GM18511 (cell line): ENCODE data around the gene GLMN.
"Not testable (repeated sequence)": the region's sequence is repeated elsewhere in the genome, so short reads cannot be mapped to it uniquely, and the experiment has no call there.

ENCODE experiments used
- ATAC-seq: cut with Tn5 transposase; IDR thresholded peaks from one replicate; pipeline ENCODE4 v1.9.1; 2021; ENCODE audit warnings: mild to moderate bottlenecking, moderate library complexity; ENCODE audit not compliant: unreplicated experiment

GLMN gene

DNA sequence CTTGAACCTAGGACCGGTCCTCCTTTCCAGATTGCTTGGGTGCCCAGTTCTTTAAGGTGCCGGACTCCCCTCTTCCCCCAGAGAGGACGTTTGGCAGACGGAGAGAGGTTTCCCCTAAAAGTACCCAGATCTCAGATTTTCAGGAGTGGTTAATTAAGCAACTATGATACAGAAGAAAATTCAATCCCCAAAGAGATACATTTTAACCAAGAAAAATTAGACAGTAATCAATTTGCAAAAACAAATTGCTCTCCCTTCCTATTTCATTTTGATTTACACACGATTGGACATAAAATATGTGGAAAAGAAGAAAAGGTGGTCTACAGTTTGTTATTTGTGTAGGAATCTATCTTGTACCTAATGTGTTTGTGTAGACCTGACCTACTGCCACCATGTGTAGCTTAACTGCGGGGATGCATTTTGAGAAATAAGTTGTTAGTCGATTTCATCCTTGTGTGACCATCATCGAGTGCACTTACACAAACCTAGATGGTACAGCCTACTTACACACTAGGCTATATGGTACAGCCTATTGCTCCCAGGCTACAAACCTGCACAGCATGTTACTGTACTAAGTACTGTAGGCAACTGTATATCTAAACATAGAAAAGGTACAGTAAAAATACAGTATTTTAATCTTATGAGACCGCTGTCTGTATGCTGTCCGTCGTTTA is 827 bp upstream of the GLMN start:
- no peak for ATAC-seq

DNA sequence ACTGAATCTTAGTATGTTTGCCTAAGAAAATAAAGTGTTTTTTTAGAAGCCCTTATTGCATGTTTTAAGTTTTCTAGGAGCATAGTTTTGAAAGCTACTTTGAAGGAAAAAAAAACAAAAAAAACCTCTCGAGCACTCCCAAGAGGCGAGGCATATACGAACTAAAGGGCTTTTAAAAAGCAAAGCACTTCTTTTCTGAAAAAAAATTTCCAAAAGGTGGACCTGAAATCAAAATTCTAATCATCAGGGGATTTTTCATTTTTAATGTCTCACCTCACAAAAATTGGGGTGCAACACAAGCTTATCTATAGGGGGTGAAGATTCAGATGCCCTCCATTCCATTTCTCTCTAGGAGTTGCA is 594 bp downstream of the GLMN start:
- peak; percentile 1 for ATAC-seq

DNA sequence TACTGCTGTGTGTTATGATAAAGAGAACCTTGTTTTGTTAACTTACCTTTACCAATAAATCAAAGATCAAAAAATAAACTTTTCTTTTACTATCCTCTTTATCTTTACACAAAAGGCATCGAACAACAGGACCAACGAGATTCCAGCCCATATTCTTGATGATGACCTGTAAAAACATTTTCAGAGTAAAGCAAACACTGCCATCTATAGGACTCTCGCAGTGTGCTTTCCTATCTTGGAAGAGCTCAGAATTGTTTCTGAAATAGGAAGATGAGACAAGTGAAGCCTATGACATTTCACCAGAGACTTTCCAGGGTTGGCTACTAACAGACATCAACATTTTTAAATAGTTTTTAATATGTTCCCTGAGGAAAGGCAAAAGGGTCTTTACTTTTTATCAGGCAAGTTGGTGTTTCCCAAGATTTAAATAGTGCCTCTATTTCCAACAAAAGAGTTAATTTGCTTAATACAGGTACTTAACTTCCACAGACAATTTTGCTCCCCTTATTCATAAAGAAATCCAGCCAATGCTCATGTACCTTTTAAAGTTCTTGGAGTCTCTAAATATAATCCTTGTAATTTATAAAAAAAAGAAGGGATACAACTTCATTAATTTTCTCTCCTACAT is 7.3 kb downstream of the GLMN start:
- no peak for ATAC-seq

DNA sequence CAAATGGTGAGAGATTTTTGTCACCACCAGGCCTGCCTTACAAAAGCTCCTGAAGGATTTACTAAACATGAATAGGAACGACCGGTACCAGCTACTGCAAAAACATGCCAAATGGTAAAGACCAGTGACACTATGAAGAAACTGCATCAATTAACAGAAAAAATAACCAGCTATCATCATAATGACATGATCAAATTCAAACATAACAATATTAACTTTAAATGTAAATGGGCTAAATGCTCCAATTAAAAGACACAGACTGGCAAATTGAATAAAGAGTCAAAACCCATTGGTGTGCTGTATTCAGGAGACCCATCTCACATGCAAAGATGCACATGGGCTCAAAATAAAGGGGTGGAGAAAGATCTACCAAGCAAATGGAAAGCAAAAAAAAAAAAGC is 17.4 kb downstream of the GLMN start:
- ATAC-seq, result not testable (repeated sequence)

DNA sequence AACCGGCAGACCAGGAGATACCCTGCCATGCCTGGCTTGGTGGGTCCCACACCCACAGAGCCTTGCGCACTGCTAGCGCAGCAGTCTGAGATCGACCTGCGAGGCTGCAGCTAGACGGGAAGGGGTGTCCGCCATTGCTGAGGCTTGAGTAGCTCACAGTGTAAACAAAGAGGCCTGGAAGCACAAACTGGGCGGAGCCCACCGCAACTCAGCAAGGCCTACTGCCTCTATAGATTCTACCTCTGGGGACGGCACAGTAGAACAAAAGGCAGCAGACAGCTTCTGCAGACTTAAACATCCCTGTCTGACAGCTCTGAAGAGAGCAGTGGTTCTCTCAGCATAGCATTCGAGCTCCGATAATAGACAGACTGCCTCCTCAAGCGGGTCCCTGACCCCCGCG is 19.0 kb downstream of the GLMN start:
- ATAC-seq, result not testable (repeated sequence)

DNA sequence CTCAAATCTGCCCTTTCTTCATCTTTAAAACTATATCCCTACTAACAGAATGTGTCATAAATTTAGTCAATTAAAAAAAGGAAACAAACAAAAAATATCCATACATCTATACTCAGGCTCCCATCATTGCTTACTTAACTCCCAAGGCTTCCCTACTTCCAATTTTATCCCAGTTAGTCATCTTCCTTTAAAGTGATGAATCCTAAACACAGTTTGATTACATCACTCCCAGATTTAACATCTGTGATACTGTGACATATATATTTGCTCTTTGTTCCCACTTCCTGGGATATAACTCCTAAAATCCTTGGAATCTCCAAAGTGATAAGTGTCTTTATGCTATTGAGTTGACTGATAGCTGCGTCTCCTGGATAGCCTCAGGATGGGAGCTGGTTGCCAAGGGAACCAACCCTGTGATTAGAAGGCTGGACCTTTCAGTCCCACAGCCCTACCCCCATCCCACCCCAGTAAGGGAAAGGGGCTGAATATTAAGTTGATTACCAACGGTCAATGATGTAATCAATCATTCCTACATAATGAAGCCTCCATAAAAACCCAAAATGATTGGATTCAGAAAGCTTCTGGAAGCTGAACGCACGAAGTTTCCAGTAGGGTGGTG is 21.6 kb downstream of the GLMN start:
- ATAC-seq, result no peak

DNA sequence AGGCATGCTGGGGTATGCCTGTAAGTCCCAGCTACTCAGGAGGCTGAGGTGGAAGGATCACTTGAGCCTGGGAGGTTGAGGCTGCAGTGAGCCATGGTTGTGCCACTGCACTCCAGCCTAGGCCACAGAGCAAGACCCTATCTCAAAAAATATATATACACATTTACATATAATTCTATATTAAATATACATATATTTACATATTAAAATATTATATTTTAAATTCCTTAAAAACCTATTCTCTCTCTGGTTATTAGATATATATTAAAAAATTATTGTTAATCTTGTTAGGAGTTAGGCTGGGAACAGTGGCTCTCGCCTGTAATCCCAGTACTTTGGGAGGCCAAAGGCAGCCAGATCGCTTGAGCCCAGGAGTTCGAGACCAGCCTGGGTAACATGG is 22.7 kb downstream of the GLMN start:
- ATAC-seq, result no peak

DNA sequence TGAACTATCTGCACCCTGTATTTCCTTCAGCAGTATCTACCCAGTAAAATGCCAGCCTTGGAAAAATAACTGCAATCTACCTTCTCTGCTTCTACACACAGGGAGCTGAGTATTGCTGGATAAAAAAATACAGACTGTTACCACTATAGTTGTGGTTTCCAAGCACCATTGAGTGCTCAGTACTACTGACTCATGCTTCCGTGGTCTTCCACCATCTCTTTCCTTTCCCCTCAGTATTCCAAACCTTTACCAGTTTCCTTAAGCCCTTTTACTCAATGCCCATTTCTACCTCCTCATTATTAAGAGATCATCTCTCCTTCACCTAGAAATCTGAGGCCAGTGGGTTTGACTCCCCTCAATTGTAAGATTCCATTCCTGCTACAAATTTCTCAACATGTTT is 23.8 kb downstream of the GLMN start:
- no peak for ATAC-seq

DNA sequence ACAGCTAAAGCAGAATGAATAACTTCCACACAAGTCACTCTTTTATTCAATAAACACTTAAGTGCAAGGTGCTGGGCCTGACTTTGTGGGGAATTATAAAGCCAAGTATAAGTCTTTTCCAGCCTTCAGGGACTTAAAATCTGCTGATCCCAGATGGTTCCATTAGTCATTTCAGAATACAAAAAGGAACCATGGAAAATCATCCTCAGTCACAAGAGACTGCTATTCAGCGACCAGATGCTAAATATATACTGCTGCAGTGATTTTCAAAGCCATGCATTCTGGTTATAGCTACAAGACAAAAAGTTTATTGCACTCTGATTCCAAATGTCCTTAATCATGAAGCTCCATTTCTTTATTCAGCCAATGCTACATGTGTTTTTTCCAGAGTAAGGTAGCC is 25.7 kb downstream of the GLMN start:
- no peak for ATAC-seq

DNA sequence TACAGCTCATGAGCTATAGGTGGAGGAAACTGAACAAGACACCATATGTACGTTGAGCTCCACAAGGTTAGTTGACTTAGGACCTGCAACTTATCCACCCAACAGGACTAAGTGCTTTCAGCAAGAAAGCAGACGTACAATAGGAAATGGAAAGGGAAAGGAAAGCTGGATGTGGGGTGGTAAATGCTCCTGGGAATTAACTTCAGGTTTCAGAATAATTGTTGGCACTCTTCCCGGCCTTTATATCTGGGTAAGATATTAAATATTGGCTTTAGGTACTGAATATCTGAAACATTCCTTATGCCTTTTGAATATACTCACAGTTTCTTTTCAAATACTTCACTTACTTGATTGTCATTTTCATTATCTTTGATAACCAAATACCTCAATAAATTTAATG is 36.3 kb downstream of the GLMN start:
- ATAC-seq, result no peak

DNA sequence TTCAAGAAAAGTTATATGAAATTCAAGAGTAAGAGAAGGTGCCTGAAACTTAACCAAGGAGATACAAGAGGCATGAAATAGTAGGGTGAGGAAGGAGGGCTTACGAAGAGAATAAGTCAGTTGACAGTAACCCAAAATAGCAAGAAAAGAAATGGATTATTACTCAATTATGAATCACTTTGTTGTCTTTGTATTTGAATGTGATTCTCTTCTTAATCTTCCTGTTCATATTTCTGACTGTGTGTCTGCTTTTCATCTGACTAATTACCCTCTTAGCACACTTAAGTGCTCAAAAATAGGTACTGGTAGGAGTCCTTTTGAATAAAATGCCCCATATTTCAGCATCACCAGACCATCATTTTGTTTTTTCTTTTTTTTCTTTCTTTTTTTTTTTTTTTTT is 39.4 kb downstream of the GLMN start:
- no peak for ATAC-seq

DNA sequence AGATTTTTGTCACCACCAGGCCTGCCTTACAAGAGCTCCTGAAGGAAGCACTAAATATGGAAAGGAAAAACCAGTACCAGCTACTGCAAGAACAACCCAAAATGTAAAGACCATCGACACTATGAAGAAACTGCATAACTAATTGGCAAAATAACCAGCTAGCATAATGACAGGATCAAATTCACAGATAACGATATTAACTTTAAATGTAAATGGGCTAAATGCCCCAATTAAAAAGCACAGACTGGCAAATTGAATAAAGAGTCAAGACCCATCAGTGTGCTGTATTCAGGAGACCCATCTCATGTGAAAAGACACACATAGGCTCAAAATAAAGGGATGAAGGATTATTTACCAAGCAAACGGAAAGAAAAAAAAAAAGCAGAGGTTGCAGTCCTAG is 44.1 kb downstream of the GLMN start:
- not testable (repeated sequence) for ATAC-seq

DNA sequence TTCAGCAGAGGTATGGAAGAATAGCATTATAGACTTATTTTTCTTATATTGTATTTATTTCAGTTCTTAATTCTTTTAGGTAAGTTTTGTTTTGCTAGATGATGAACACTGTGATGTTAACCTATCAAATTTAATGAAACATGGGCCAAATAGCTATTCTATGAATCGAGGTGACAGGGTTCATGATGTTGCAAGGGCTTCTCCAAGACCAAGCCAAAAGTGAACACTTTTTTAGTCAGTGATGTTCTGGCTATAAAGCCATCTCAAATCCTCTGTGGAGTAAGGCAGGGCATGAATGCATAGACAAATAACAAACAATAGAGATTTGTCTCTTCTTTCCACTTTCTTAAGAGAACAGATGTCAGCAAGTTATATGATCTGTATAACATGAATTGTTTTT is 54.4 kb downstream of the GLMN start:
- no peak for ATAC-seq

DNA sequence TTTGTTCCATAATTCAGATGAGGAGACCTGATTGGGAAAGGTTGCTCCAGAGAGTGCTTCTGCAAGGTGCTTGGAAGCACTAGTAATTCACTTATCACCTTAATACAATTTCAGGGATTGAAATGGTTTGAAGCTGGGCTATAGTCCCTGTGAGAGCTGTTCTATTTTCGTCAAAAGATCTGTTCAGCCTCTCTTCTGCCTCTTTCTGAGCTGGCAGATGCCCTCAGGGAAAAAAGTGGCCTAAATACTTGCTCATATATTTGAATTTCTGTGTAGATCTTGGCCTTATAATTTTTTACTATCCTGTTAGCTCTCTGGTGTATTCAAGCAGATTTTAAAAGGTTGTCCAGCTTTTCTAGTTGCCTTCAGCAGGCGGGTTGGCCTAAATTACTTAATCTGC is 58.8 kb downstream of the GLMN start:
- ATAC-seq, result no peak

DNA sequence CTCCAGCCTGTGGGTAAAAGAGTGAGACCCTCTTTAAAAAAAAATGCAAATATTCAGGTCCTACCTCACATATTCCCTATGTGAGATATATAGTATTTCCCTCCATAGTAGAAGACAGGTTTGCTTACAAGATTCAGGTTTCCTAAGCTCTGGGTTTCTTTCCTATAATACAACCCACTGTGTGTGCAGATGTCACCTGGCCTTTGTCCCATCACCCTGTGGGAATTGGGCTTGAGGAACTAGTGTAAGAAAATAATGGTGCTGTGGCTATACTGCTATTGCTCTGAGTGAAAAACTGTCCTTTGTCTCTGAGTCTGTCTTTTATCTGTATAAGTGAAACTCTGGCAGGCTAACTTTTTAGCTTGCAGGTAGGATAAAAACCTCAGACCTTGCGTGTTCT is 68.1 kb downstream of the GLMN start:
- ATAC-seq, result no peak

DNA sequence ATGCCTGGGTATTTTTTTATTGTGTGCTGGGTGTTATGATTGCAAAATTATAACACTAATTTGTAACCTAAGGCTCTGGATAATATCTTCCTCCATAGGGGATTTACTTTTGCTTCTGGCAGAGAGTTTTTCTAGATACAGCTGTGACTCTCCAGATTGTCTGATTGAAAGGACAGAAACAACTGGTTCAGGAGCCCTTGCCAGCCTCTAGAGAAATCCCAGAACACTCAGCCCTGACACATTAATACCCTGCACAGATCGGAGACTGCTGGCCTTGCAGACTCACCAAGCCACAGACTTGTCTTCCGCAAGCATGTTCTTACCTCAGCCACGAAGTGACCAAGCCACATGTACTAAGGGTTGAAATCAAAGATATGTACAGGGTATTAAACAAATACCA is 70.4 kb downstream of the GLMN start:
- ATAC-seq, result no peak

DNA sequence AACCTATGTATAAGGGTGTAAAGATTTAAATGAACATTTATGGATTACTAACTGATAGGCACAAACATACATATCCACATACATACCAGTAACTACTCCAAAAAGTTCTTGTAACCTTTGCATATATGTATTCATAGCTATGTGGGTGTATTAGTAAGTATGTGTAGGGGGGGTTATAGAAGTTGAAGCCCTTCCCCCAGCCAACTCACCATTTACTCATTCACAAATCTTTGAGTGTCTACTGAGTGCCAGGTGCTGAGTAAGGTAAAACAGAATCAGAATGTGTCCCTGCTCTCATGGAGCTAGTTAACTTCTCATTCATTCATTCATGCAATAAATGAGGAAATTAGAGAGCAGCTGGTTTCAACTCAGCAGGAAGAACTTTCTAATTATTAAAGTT is 79.8 kb downstream of the GLMN start:
- no peak for ATAC-seq

DNA sequence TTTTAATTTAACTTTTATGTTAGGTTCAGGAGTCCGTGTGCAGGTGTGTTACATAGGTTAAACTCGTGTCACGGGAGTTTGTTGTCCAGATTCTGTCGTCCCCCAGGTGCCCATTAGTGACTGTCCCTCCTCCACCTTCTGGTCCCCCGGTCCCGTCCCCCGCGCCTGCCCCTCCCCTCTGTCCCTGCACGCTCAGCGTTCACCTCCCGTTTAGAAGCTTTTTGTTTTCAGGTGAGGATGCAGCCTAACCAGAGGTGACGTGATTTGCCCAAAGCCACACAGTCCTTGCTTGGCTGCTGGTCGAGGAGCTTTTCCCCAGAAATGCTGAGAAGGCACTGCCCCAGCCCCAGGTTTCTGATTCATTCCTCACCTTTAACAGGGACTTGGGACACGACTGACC is 80.2 kb downstream of the GLMN start:
- no peak for ATAC-seq

DNA sequence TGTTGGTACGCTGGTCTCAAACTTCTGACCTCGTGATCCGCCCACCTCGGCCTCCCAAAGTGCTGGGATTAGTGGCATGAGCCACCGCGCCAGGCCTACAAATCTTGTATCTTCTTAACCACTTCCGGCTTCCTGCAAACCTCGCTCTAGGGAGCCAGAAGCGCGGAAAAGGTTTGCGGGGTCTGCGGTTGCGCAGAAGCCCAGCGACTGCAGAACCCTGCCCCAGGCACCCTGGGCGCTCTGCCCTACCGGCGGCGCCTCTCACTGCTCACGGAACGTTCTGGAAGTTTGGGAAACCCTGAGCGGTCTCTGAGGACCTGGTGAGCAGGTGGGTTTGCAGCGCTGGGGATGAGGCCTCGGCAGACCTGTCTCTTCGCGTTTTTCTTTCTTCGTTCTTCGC is 81.1 kb downstream of the GLMN start, which contains the start of gene C1orf146:
Gene C1orf146, plus strand, starts transcription at position 195 of the 400 bp plus-strand sequence. CDS start 13,506 bp downstream, outside the sequence.
- ATAC-seq, result no peak

DNA sequence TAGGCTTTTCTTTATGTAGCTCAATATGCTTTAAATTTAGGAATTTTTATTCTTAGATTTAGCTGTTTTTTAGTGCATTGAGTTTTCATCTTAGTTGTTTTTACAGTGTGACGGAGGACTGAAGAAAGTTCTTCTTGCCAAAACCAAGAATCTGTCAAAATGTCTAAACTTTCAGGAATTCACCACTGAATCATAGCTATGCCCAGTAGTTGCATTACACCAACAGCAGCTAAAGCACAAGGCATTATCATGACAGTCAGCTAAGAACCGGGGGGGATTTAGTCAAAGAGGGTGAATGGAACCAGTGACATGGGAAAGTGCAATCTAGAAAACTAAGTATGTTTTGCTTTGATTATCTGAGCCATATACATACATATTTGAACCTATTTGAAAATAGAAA is 87.6 kb downstream of the GLMN start:
- ATAC-seq, result no peak

DNA sequence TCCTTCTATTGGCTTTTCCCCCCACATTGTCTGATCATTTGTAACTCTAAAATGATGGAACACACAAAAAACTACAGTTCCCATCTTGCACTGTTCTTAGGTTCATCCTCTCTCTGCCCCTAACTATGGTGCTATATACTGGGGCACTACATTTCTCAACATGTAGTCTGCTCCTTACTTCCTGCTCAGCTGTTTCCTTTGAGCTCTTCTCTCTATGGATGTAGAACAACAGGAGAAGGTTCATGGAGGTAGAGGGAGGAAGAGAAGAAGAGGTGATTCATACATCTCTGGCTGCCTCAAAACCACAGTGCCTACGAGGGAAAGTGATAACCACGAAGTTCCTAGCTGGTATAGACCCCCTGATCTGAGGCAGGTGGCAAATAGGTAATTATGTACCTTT is 88.1 kb downstream of the GLMN start:
- no peak for ATAC-seq

DNA sequence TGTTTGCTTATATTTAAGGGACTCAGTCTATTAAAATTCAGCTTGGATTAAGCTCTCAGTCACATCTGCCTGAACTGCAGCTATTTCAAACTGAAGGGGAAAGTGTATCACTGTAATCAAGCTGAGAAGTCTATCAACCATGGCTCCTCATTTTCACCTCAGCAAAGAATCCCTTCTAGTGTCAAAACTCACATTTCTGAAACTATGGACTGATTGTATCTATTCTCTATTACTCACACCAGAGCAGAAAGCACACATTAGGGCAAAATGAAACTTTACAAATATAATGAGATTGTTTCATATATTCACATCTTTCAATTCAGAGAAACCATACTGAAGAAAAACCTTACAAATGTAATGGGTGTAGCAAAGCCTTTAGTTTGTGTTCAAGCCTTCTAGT is 95.7 kb downstream of the GLMN start:
- no peak for ATAC-seq

DNA sequence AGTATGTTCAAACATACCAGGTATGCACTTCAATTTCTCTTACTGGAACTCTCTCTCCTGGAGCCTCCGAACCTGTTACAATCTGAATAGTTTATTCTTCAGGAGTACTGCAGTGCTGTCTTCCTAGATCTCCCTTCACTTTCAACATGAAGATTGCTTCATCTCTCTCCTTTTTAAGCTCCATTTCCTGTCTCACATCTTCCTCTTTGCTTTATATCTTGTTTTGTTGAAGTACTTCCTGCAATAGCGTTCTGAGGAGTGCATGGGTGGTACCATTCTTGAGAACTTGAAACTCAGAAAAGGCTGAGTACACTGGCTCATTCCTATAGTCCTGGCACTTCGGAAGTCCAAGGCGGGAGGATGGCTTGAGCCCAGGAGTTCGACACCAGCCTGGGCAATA is 96.8 kb downstream of the GLMN start:
- no peak for ATAC-seq
